ENCODE measurements around the gene PCDH9.

Gene PCDH9

GRCh38 chr13:66532845-66533244 lies 697.3 kb downstream of the PCDH9 start:
- no peak for DNase-seq (ENCODE audit: low spot score)
- TF ChIP-seq, protein P1, sequence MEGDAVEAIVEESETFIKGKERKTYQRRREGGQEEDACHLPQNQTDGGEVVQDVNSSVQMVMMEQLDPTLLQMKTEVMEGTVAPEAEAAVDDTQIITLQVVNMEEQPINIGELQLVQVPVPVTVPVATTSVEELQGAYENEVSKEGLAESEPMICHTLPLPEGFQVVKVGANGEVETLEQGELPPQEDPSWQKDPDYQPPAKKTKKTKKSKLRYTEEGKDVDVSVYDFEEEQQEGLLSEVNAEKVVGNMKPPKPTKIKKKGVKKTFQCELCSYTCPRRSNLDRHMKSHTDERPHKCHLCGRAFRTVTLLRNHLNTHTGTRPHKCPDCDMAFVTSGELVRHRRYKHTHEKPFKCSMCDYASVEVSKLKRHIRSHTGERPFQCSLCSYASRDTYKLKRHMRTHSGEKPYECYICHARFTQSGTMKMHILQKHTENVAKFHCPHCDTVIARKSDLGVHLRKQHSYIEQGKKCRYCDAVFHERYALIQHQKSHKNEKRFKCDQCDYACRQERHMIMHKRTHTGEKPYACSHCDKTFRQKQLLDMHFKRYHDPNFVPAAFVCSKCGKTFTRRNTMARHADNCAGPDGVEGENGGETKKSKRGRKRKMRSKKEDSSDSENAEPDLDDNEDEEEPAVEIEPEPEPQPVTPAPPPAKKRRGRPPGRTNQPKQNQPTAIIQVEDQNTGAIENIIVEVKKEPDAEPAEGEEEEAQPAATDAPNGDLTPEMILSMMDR (IDR thresholded peaks at IDR 0.05; ENCODE audit: extremely low read depth, missing control alignments), result no peak

DNA sequence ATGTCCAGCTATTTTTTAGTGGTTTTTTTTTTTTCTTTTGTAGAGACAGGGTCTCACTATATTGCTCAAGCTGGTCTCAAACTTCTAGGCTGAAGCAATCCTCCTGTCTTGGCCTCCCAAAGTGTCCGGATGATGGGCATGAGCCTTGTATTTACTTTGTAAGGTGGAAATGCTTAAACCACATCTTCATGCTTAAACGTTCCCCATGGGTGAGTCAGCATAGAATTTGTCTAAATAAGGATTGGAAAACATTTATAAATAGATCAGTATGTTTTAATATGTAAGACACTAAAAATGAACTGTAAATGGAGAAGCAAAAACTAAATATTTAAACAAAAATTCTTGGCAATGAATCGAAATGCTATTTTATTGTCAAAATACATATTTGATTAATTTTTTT lies 698.0 kb downstream of the PCDH9 start:
- DNase-seq (ENCODE audit: low spot score), result no peak
- TF ChIP-seq, protein P1 (IDR thresholded peaks at IDR 0.05; ENCODE audit: extremely low read depth, missing control alignments), result no peak

DNA sequence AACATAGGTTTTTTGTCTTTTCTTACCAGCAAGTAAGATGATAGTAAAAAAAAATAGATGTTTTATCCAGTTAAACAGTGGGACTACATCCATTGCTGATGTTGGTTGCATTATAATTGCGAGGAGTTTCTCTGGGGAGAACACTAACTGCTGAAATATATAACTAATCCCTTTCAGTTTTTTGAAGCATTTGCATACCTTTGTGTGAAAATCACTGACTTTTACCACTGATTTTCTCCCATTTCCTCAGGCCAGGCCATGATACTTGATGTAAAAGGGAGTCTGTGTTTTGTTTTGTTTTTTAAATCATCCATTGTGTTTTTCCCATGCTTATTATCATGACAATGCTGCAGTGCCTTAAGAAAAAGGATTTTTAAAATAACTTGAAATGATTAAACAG lies 699.5 kb downstream of the PCDH9 start:
- TF ChIP-seq, protein P1 (IDR thresholded peaks at IDR 0.05; ENCODE audit: extremely low read depth, missing control alignments), result no peak
- no peak for DNase-seq (ENCODE audit: low spot score)

- DNase-seq (ENCODE audit: low spot score), result no peak
Measured at GRCh38 chr13:66530158-66530557, 700.0 kb downstream of the PCDH9 start.

GRCh38 chr13:66528944-66529576 lies 701.1 kb downstream of the PCDH9 start:
- TF ChIP-seq, protein P1 (IDR thresholded peaks at IDR 0.05; ENCODE audit: extremely low read depth, missing control alignments), result no peak
- no peak for DNase-seq (ENCODE audit: low spot score)

More at GRCh38 chr13:66530158-66530557, 700.0 kb downstream of the PCDH9 start:
- TF ChIP-seq, protein P1 (IDR thresholded peaks at IDR 0.05; ENCODE audit: extremely low read depth, missing control alignments), result no peak

GRCh38 chr13:66528180-66528579 lies 702.0 kb downstream of the PCDH9 start:
- DNase-seq (ENCODE audit: low spot score), result no peak
- TF ChIP-seq, protein P1 (IDR thresholded peaks at IDR 0.05; ENCODE audit: extremely low read depth, missing control alignments), result no peak

GRCh38 chr13:66520511-66521355 lies 709.4 kb downstream of the PCDH9 start:
- no peak for DNase-seq (ENCODE audit: low spot score)
- TF ChIP-seq, protein P1 (IDR thresholded peaks at IDR 0.05; ENCODE audit: extremely low read depth, missing control alignments), result no peak

Data from GM20000 (cell line).